IMR-90 (cell line): ENCODE data around the gene PPP1R14D.

Experiments used
- POLR2A ChIP-seq: IDR thresholded peaks from 2 replicates; pipeline ENCODE4 v1.6.1; 2012; ENCODE audit warnings: mild to moderate bottlenecking, low read depth, low read length
- TF ChIP-seq, protein P1 (sequence below): conservative IDR thresholded peaks from 2 replicates; pipeline ENCODE4 v1.5.1; 2012; ENCODE audit warnings: mild to moderate bottlenecking, low read depth, low read length, improper control_type of control experiment
- TF ChIP-seq, protein P2 (sequence below): fragments of 150-350 bp; IDR thresholded peaks from 2 replicates; pipeline ENCODE4 v1.6.1; 2017; ENCODE audit warnings: mild to moderate bottlenecking, antibody characterized with exemption, low read length, low read depth

DNA sequence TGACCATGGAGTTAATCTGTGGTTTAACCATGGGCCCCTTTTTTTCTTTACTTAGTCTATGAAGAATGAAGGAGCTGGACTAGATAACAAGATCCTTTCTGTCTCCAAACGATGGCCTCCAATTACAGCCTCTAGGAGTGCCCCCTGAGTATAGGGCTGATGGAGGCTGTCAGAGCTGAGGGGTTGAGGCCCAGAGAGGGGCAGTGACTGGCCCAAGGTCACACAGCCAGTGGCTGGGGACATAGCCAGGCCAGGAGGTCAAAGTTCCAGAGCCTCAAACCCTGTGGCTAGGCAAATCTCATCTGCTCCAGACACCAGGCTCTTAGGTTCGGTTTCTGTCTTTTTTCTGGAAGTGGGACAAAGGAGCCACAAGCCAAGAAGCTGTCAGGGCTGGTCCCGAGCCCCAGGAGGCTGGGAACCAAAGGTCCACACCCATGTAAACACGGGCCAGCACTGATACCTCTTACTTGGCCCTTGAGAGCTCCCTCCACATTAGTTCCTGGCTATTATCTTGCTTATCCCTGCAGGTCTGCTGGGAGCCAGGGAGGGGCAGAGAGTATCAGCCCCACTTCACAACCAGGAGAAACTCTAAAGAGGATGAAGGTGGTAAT lies 35.3 kb upstream of the PPP1R14D start:
- TF ChIP-seq, protein P1, sequence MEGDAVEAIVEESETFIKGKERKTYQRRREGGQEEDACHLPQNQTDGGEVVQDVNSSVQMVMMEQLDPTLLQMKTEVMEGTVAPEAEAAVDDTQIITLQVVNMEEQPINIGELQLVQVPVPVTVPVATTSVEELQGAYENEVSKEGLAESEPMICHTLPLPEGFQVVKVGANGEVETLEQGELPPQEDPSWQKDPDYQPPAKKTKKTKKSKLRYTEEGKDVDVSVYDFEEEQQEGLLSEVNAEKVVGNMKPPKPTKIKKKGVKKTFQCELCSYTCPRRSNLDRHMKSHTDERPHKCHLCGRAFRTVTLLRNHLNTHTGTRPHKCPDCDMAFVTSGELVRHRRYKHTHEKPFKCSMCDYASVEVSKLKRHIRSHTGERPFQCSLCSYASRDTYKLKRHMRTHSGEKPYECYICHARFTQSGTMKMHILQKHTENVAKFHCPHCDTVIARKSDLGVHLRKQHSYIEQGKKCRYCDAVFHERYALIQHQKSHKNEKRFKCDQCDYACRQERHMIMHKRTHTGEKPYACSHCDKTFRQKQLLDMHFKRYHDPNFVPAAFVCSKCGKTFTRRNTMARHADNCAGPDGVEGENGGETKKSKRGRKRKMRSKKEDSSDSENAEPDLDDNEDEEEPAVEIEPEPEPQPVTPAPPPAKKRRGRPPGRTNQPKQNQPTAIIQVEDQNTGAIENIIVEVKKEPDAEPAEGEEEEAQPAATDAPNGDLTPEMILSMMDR: no peak
- no peak for TF ChIP-seq POLR2A
- TF ChIP-seq, protein P2, sequence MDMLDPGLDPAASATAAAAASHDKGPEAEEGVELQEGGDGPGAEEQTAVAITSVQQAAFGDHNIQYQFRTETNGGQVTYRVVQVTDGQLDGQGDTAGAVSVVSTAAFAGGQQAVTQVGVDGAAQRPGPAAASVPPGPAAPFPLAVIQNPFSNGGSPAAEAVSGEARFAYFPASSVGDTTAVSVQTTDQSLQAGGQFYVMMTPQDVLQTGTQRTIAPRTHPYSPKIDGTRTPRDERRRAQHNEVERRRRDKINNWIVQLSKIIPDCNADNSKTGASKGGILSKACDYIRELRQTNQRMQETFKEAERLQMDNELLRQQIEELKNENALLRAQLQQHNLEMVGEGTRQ: no peak
